HepG2 (cell line): ENCODE results near the gene NFYC. TPM values are rescaled to one million over a fixed set of nuclear protein-coding genes. Genes with fewer than 3 reads are reported as not detected.

Experiments
- CEBPG ChIP-seq: IDR thresholded peaks from 2 replicates; pipeline ENCODE4 v1.6.1; 2016
- HNF4G ChIP-seq, 2 experiments: sonication (generic) in 1 of 2; formaldehyde crosslinking in 1 of 2; IDR thresholded peaks; 2 replicates each; pipeline versions ENCODE4 v1.4.0 to v1.6.1; 2011 to 2020; ENCODE audit warnings: borderline replicate concordance in 2 of 2, low read depth in 2 of 2, mild to moderate bottlenecking in 2 of 2, low read length in 1 of 2, missing genetic modification reagents in 1 of 2, moderate library complexity in 1 of 2
- KLF9 ChIP-seq: IDR thresholded peaks from 2 replicates; pipeline ENCODE4 v1.6.1; 2016; ENCODE audit warnings: low read depth
- SKI ChIP-seq: fragments of 450-650 bp; IDR thresholded peaks from one replicate; pipeline ENCODE4 v1.6.1; 2018; ENCODE audit warnings: mild to moderate bottlenecking; ENCODE audit not compliant: partially characterized antibody
- ZFP62 ChIP-seq: sonication (generic); formaldehyde crosslinking; IDR thresholded peaks from 2 replicates; pipeline ENCODE4 v1.4.0; 2020; ENCODE audit warnings: missing genetic modification reagents
- ZIK1 ChIP-seq: sonication (generic); formaldehyde crosslinking; IDR thresholded peaks from 2 replicates; pipeline ENCODE4 v1.5.0; 2020; ENCODE audit warnings: mild to moderate bottlenecking, low read depth, missing genetic modification reagents, borderline replicate concordance
- ZNF569 ChIP-seq: sonication (generic); formaldehyde crosslinking; IDR thresholded peaks from 2 replicates; pipeline ENCODE4 v1.5.0; 2020; ENCODE audit warnings: mild to moderate bottlenecking, missing genetic modification reagents, moderate library complexity, borderline replicate concordance
- ZNF646 ChIP-seq: sonication (generic); formaldehyde crosslinking; IDR thresholded peaks from 2 replicates; pipeline ENCODE4 v1.9.0; 2021; ENCODE audit warnings: mild to moderate bottlenecking, missing genetic modification reagents
- ZNF776 ChIP-seq: sonication (generic); formaldehyde crosslinking; IDR thresholded peaks from 2 replicates; pipeline ENCODE4 v1.4.0; 2020; ENCODE audit warnings: mild to moderate bottlenecking, missing genetic modification reagents
- ZNF784 ChIP-seq: sonication (generic); formaldehyde crosslinking; IDR thresholded peaks from 2 replicates; pipeline ENCODE4 v1.5.1; 2020; ENCODE audit warnings: missing genetic modification reagents, mild to moderate bottlenecking, borderline replicate concordance
- polyA plus RNA-seq, 8 experiments: library from polyadenylated mRNA; depleted of rRNA in 3 of 8; stranded (reverse) in 7 of 8; unstranded in 1 of 8; fragments of >200 nt; fragmentation: Illumina TruSeq in 4 of 8; extraction: Trizol in 4 of 8; gene quantifications; 2 replicates each; pipeline versions ENCODE4 v1.2.1 to v1.2.3, GENCODE V29; 2011 to 2016; ENCODE audit warnings: low read depth in 4 of 8, missing spikeins in 1 of 8, mixed read lengths in 1 of 8; ENCODE audit not compliant: insufficient read depth in 1 of 8
- total RNA-seq, 5 experiments: library from RNA; depleted of rRNA; stranded (reverse); fragments of >200 nt; fragmentation: Illumina TruSeq; extraction: Trizol; gene quantifications; 2 replicates each; pipeline ENCODE4 v1.2.3, GENCODE V29; 2016; ENCODE audit warnings: low read depth in 1 of 5
- TF ChIP-seq, protein P1 (sequence below): sonication (generic); formaldehyde crosslinking; IDR thresholded peaks from 2 replicates; pipeline ENCODE4 v1.8.0; 2022; ENCODE audit warnings: mild to moderate bottlenecking, missing genetic modification reagents, moderate library complexity
- TF ChIP-seq, protein P2 (sequence below): sonication (generic); formaldehyde crosslinking; conservative IDR thresholded peaks from 2 replicates; pipeline ENCODE4 v1.8.0; 2022; ENCODE audit warnings: low read depth, missing genetic modification reagents

NFYC gene
- total and polyA plus RNA-seq, 2 of the 13 experiments (the other 11 are each of a cell fraction or from before 2014, with no cell fraction given), result 33.9 to 73.7 TPM

DNA sequence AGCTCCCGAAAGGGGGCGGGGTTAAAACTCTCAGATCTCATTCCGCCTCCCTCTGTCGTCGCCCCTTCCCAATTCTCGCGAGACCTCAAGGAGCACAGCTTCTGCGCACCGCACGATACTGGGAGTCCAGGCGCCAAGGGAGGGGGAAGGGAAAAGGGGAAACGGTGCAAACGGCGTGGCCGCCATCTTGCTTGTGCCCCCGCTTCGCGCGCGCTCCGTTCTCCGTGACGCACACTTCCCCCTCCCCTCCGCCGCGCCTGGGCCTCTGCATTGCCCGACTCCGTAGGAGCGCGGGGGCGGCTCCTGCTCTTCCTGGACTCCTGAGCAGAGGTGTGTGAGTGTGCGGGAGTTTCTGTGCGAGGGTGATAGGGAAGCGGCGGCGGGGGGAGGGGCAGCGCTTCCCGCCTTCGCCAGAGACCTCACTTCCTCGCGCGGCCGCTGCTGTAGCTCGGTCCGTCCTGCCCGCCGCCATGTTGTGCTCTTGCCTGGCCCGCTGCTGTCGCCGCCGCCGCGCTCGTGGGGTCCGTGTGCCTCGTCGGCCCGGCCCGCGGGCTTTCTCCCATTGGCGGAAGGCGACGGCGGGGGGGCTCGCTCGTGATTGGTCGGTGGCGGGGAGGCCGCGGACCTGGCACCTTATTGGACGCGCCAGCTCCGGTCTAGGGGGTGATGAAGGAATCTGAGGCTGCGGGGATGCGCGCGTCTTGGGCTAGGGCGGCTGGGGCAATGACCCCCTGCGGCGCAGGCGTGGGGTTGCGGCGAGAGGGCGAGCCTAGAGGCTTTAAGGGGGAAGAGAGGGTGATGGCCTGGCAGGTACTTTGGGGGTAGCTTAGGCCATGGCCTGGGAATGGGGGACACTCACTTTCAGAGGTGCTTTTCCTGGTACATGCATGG lies at the start of gene NFYC (continued):
- TF ChIP-seq ZNF646 (CRISPR knock-in tag) (no peak), ZNF776 (peak; percentile 81), ZFP62 (CRISPR knock-in tag) (no peak), SKI (no peak), HNF4G (IDR thresholded peaks at IDR 0.05; ENCODE audit: borderline replicate concordance, low read depth, low read length) (no peak), HNF4G (CRISPR knock-in tag; IDR thresholded peaks at IDR 0.05; ENCODE audit: borderline replicate concordance, low read depth) (no peak), CEBPG (CRISPR knock-in tag) (peak; percentile 8; the same call in 1 of the 2 replicates), ZNF569 (no peak), ZNF784 (CRISPR knock-in tag) (peak; percentile 94), ZIK1 (CRISPR knock-in tag) (peak; percentile 95), KLF9 (CRISPR knock-in tag) (0 out of 2 replicates have a peak, but pooled peaks have one; percentile 39)
- TF ChIP-seq, protein P1, sequence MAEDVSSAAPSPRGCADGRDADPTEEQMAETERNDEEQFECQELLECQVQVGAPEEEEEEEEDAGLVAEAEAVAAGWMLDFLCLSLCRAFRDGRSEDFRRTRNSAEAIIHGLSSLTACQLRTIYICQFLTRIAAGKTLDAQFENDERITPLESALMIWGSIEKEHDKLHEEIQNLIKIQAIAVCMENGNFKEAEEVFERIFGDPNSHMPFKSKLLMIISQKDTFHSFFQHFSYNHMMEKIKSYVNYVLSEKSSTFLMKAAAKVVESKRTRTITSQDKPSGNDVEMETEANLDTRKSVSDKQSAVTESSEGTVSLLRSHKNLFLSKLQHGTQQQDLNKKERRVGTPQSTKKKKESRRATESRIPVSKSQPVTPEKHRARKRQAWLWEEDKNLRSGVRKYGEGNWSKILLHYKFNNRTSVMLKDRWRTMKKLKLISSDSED (CRISPR knock-in tag), result peak; percentile 94
- TF ChIP-seq, protein P2, sequence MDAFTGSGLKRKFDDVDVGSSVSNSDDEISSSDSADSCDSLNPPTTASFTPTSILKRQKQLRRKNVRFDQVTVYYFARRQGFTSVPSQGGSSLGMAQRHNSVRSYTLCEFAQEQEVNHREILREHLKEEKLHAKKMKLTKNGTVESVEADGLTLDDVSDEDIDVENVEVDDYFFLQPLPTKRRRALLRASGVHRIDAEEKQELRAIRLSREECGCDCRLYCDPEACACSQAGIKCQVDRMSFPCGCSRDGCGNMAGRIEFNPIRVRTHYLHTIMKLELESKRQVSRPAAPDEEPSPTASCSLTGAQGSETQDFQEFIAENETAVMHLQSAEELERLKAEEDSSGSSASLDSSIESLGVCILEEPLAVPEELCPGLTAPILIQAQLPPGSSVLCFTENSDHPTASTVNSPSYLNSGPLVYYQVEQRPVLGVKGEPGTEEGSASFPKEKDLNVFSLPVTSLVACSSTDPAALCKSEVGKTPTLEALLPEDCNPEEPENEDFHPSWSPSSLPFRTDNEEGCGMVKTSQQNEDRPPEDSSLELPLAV (CRISPR knock-in tag), result 0 out of 2 replicates have a peak, but pooled peaks have one; percentile 18
